IPS DF 4.7 (cell line): ENCODE results near the gene ATP1B3.
"Not testable (repeated sequence)": the region's sequence is repeated elsewhere in the genome, so short reads cannot be mapped to it uniquely, and the experiment has no call there.

Source experiments
- DNase-seq: peaks from one replicate; pipeline ENCODE4 v3.0.0-alpha.2; 2013; ENCODE audit warnings: low spot score; ENCODE audit errors: extremely low read depth

ATP1B3 gene

DNA sequence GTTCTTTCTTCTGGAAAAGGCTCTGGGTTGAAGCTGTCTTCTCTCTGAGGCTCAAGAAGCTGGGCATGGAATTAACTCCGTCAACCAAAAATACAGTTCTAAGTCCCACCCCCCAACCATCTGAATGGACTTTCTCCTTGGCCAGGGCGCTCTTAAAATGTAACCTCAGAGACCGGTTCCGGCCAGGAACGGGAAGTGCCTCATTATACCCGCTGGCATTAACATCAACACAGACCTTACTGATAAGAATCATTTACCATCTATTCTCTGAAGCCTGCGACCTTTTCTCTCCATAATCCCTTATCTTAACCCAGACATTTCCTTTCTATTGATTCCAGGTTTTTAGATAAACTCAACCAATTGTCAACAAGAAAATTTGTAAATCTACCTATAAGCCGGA lies 64.7 kb downstream of the ATP1B3 start:
- no peak for DNase-seq

DNA sequence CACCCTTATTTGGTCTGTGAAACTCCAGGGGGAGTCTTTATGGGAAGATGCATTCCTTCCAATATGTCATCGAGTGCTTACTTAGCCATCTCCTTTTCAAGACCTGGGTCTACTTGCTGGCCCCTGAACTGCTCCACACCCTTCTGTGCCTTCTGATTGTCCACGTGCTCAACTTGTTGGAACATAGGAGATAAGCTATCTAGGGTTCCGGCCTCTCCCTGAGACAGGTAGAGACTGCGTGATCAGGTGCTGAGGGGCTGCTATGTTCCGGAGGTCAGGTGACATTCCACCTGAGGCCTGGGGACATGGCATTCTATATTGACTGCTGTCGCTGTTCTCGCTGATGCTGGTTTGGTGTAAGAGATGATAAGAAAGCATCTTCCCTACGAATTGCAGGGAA lies 65.6 kb downstream of the ATP1B3 start:
- no peak for DNase-seq

GRCh38 chr3:141945726-141946485 lies 69.5 kb downstream of the ATP1B3 start:
- no peak for DNase-seq

- DNase-seq, result no peak
Observed at GRCh38 chr3:141949399-141949798, 73.0 kb downstream of the ATP1B3 start.

GRCh38 chr3:141949972-141950371 lies 73.5 kb downstream of the ATP1B3 start:
- no peak for DNase-seq

DNA sequence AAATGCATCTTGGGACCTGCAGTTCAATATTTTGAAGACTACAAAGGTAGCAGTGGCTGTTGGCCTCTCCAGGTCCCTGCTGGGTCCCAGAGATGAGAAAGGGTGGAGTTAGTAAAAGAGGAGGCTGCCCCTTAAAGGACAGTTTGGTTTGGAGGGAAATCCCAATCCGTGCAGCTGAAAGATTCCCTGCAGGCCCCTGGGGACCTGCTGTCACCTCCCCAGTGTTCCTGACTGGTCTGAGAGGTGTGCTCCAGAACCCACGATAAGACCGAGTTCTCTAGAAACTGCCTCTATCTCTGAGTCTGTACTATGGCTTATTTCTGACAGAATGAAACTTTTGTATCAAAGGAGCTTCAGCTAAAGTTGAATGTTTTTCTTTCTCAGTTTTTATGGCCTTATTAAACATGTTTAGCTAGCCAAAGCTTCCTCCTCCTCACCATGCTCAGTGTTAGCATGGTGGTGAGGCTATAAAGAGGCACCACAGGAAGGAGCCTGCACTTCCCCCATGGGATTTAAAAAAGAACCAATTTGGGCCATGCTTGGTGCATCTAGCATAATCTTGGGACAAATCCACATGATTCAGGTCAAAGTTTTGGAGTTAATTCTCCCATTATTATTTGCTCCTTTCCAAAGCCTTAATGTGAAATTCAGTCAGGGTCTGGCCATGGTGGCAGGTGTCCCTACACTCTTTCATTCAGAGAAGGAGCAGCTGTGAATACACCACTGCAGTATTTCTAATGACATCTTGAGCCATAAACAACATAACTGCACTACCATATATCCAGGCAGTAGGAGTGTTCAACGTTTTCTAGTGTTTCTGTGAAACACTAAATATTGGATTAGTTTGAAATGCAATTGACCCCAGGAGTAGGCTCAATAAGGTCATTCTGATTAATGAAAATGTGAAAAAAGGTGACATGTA lies 74.4 kb downstream of the ATP1B3 start:
- no peak for DNase-seq

GRCh38 chr3:141952611-141953010 lies 76.2 kb downstream of the ATP1B3 start:
- DNase-seq, result no peak

- no peak for DNase-seq
Observed at GRCh38 chr3:141955175-141955574, 78.7 kb downstream of the ATP1B3 start.

DNA sequence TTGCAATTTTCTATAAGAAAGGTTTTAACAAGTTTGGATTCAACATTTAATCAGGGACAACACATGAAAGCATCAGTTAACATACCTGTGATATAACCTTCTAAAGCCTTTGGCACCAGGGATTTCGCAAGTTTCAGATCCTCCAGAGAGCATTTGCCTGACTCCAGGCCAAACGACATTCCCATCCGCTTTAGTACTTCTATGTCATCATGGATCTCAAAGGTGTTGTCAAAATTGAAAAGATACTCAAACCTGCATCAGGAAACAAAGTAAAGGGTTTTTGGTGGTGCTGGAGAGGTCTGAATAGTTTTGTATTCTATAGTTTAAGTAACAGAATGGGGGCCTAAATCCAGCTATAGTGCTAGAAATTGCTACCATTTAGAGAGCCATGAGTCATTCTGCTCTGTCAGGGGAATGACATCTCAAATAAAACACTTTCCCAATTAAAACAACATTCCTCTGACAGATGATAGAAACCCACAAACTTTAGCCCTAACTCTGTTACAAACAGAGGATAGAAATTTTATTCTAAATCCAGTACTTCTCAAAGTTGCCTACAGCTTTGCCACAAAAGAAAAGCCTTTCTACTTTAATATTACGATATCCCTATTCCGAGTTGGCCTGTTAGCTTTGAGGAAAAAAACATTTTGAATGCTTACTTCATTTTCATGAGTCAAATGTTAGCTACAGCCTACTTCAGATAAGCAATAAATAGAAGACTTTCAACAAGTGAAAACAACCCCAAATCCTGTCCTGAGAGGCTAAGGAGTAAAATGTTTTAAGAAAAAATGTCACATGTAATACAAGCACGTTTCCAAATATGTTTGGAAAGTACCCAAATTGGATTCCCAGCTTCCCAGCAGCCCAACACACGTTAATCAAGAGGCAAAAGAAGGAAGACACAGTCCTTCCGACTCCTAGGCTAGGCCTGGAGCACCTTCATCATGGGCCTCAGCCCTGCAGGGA lies 83.4 kb downstream of the ATP1B3 start:
- DNase-seq, result no peak

DNA sequence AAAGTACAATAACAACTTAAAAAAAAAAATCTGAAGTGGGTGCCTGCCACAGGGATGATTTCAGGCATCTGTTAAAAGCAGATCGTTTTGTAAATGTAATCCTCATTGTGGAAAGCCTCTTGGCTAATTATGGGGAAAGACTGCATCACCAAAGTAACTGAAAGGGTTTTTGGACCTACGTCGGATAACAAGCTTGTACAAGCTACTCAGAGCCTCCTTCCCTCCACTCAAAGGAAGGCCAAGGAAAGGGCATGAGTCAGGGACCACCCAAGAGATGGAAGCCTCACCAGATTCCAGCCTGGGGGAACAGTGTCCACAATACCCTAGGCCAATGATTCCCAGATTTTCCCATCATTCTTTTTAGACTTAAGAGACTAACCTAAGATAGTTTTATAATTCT lies 84.3 kb downstream of the ATP1B3 start:
- DNase-seq, result no peak

- DNase-seq, result no peak
Observed at GRCh38 chr3:141963301-141963700, 86.9 kb downstream of the ATP1B3 start.

- no peak for DNase-seq
Observed at GRCh38 chr3:141965471-141965870, 89.0 kb downstream of the ATP1B3 start.

- DNase-seq, result no peak
Observed at GRCh38 chr3:141969711-141970110, 93.3 kb downstream of the ATP1B3 start.

DNA sequence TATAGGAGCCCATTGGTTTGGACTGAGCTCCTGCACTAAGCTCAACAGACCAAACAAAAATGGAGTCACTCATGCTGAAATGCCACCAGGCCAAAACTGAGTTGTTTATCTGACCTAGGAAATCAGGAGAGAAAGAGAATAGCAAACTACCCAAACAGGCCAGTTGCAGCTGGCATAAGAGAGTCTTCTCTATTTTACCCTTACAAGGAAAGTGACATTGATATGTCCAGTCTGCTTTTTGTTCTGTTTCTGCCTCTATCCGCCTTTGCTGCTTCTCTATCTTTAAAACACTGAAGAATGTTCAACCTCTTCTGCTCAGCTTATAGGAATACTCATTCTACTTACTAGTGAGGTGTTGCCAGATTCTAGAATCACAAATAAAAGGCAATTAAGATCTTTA lies 95.1 kb downstream of the ATP1B3 start:
- no peak for DNase-seq

DNA sequence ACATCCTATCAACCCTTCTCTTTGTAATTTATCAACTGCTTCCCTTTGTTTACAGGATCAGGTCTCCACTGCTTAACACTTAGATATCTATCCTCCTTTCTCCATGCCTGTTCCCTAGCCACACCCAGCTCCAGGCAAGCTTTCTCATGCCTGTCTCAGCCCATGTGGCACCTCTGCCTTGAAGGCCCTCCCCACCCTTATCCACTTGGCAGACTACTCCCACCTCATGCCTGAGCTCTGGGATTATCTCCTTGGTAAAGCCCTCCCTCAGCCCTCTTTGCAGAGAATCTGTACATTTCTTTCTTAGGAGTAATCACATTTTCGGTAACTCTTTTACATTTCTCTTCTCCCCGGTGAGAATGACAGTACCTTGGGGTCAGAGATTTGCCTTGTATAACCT lies 96.0 kb downstream of the ATP1B3 start:
- DNase-seq, result no peak

GRCh38 chr3:141974777-141975176 lies 98.3 kb downstream of the ATP1B3 start:
- DNase-seq, result not testable (repeated sequence)
